ENCODE data around the gene NKX6-2. TPM values are rescaled to one million over a fixed set of nuclear protein-coding genes. Genes with fewer than 3 reads are reported as not detected.

The NKX6-2 gene
- total RNA-seq, 1 donor from 2014 or later, result not detected

DNA sequence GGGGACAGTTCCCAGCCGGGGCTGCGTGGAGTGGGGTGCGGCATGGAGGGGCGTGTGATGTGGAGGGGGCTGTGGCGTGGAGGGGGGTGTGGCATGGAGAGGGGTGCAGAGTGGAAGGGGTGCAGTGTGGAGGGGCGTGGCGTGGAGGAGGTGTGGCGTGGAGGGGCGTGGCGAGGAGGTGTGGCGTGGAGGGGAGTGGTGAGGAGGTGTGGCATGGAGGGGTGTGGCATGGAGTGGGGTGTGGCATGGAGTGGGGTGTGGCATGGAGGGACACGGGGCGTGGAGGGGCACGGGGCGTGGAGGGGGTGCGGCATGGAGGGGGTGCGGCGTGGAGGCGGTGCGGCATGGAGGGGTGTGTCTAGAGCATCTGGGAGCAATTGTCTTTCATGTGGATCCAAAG, 33.6 kb downstream of the NKX6-2 start:
- Mint-ChIP-seq H3K4me3 (ENCODE audit: unreplicated experiment) (no peak overlapping the region), H3K36me3 (ENCODE audit: low read depth) (peaks cover 16% of the 10 kb centered on the region), H3K27ac (ENCODE audit: unreplicated experiment) (no peak overlapping the region), H3K9me3 (ENCODE audit: low read depth) (no peaks in the 10 kb centered on the region), H3K27me3 (ENCODE audit: low read depth) (no peaks in the 10 kb centered on the region), H3K4me1 (ENCODE audit: low read depth) (no peaks in the 10 kb centered on the region)
- TF ChIP-seq, protein P1, sequence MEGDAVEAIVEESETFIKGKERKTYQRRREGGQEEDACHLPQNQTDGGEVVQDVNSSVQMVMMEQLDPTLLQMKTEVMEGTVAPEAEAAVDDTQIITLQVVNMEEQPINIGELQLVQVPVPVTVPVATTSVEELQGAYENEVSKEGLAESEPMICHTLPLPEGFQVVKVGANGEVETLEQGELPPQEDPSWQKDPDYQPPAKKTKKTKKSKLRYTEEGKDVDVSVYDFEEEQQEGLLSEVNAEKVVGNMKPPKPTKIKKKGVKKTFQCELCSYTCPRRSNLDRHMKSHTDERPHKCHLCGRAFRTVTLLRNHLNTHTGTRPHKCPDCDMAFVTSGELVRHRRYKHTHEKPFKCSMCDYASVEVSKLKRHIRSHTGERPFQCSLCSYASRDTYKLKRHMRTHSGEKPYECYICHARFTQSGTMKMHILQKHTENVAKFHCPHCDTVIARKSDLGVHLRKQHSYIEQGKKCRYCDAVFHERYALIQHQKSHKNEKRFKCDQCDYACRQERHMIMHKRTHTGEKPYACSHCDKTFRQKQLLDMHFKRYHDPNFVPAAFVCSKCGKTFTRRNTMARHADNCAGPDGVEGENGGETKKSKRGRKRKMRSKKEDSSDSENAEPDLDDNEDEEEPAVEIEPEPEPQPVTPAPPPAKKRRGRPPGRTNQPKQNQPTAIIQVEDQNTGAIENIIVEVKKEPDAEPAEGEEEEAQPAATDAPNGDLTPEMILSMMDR (IDR thresholded peaks at IDR 0.05), result no peak
- DNase-seq (ENCODE audit: low spot score), result no peak

DNA sequence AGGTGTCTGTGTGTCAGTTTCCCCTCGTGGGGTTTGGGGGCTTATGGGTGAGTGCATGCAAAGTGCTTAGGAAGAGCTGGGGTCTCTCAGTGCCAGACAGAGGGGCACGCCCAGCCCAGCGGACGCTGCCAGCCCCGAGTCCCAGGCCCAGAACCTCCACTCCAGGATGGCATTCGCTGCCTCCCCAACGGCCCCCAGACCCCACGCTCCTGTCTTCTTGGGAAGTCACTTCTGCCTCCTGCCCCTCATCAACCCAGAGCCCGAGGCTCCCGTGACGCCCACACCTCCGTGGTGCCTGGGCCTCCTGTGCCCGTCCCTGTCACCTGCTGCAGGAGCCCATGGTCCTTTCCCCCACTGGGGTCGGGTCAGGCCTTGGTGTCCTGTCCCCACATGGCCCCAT, 35.0 kb downstream of the NKX6-2 start:
- no peak overlapping the region for H3K27ac Mint-ChIP-seq (ENCODE audit: unreplicated experiment)
- H3K4me3 Mint-ChIP-seq (ENCODE audit: unreplicated experiment), result no peak overlapping the region
- H3K36me3 Mint-ChIP-seq (ENCODE audit: low read depth), result peaks cover 12% of the 10 kb centered on the region
- TF ChIP-seq, protein P1 (IDR thresholded peaks at IDR 0.05), result no peak
- no peak for DNase-seq (ENCODE audit: low spot score)
- H3K4me1 Mint-ChIP-seq (ENCODE audit: low read depth), result no peaks in the 10 kb centered on the region
- no peaks in the 10 kb centered on the region for H3K27me3 Mint-ChIP-seq (ENCODE audit: low read depth)
- H3K9me3 Mint-ChIP-seq (ENCODE audit: low read depth), result no peaks in the 10 kb centered on the region

DNA sequence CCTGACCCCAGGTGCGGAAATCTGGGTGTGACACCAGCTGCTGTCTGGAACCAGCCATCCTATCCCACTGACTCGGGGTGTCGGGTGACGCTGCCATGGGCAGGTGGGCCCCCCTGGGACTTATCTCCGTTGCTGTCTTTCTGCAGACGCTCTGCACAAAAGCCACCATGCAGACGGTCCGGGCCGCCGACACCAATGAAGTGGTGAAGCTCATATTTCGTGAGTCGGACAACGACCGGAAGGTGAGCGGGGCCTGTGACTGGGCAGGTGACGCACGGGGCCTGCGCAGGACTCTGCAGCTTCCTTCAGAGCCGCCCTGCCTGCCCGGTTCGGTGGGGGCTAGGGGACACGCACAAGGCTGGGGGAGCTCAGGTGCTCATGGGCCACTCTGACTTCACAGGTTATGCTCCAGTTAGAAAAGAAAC, 36.6 kb downstream of the NKX6-2 start:
- Mint-ChIP-seq H3K4me1 (ENCODE audit: low read depth) (no peaks in the 10 kb centered on the region), H3K27me3 (ENCODE audit: low read depth) (no peaks in the 10 kb centered on the region), H3K4me3 (ENCODE audit: unreplicated experiment) (no peak overlapping the region), H3K27ac (ENCODE audit: unreplicated experiment) (no peak overlapping the region), H3K36me3 (ENCODE audit: low read depth) (peaks cover 10% of the 10 kb centered on the region), H3K9me3 (ENCODE audit: low read depth) (no peaks in the 10 kb centered on the region)
- TF ChIP-seq, protein P1 (IDR thresholded peaks at IDR 0.05), result no peak
- no peak for DNase-seq (ENCODE audit: low spot score)

DNA sequence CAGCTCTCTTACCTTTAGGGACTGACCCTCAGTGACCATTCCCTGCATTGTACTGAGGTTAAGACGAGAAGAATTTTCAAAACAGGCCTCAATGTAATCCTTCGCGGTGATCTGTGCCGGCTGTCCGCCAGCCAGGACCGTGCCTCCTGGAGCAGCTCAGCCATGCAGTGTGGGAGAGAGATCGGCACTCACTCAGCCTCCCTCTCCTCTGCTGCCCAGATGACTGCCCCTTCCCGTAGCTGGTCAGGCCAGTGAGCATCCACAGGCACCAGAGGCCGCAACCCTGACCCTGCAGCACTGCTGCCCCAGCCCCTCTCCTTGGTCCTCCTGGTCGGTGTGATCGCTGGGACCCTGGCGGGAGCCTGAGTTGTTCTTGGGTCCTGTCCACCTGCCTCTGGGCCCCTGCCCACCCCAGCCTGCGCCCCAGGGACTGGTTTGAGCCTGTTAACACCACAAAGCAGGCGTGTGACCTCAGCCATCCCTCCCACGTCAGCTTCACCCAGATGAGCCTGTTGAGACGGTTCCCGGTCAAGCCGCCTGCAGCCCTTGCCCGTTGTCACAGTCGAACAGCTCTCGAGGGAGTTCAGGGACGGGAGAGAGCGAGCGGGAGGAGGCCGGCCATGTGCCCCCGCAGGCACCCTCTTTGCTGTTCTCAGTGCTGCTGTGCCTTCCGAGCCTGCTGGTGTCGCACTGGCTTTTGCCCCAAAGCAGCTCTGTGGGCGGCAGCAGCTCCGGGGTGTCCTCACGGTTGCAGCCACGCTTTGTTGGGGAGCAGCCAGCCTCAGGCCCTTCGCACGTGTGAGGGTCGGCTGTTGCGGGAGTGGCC, 37.2 kb downstream of the NKX6-2 start:
- Mint-ChIP-seq H3K27ac (ENCODE audit: unreplicated experiment) (no peak overlapping the region), H3K4me3 (ENCODE audit: unreplicated experiment) (no peak overlapping the region), H3K27me3 (ENCODE audit: low read depth) (no peaks in the 10 kb centered on the region), H3K9me3 (ENCODE audit: low read depth) (no peaks in the 10 kb centered on the region), H3K36me3 (ENCODE audit: low read depth) (peaks cover 7% of the 10 kb centered on the region), H3K4me1 (ENCODE audit: low read depth) (peaks cover 5% of the 10 kb centered on the region)
- DNase-seq (ENCODE audit: low spot score), result no peak
- TF ChIP-seq, protein P1 (IDR thresholded peaks at IDR 0.05), result no peak

DNA sequence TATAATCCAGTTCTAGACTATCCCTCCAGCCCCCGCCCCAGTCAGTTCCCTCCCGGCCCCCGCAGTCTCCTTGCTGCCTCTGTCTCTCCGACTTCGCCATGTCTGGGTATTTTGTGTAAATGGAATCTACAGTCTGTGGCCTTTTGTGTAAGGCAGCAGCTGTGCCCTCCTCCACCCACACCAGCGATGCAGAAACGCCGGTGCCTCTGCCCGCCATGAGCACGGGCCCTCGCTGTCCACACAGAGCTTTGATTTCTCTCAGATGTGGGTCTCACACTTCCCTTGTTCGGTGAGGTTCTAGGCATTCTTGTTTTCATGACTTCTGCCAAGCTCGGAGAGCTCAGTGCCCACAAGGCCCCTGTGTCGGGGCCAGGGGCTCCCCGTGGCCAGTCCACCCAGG, 37.8 kb downstream of the NKX6-2 start:
- TF ChIP-seq, protein P1 (IDR thresholded peaks at IDR 0.05), result no peak
- no peaks in the 10 kb centered on the region for H3K27me3 Mint-ChIP-seq (ENCODE audit: low read depth)
- DNase-seq (ENCODE audit: low spot score), result no peak
- no peak overlapping the region for H3K4me3 Mint-ChIP-seq (ENCODE audit: unreplicated experiment)
- H3K9me3 Mint-ChIP-seq (ENCODE audit: low read depth), result no peaks in the 10 kb centered on the region
- H3K36me3 Mint-ChIP-seq (ENCODE audit: low read depth), result peaks cover 6% of the 10 kb centered on the region
- H3K4me1 Mint-ChIP-seq (ENCODE audit: low read depth), result peaks cover 10% of the 10 kb centered on the region
- H3K27ac Mint-ChIP-seq (ENCODE audit: unreplicated experiment), result no peak overlapping the region

Measured in chondrocyte (in vitro differentiated cells).